GM12878 (cell line): ENCODE results near the gene IL16. TPM values are rescaled to one million over a fixed set of nuclear protein-coding genes. Genes with fewer than 3 reads are reported as not detected.

ENCODE experiments used
- ATAC-seq: fragments of 200-7000 bp; cut with Tn5 transposase; 3 replicates; pipeline ENCODE4 v1.9.1; 2020; ENCODE audit warnings: mild to moderate bottlenecking, moderate library complexity
- BruUV-seq: library from RNA; stranded (reverse); fragments of 400-500 nt; replicated peaks from 2 replicates; lab custom pipeline; 2021; lab: Mats Ljungman, UMichigan
- CTCF ChIA-PET: fragments of 300-600 bp; sonication (Branson Sonifier 250); formaldehyde crosslinking; extraction: SDS; loops from one replicate; lab custom pipeline; 2021; ENCODE audit warnings: inconsistent platforms; lab: Yijun Ruan, JAX
- POLR2A ChIA-PET: fragments of 350-600 bp; formaldehyde crosslinking; extraction: SDS; loops from one replicate; lab custom pipeline; 2021; ENCODE audit warnings: inconsistent platforms; lab: Charles Lee
- RAD21 ChIA-PET: fragments of 300-600 bp; sonication (Branson Sonifier 250); formaldehyde crosslinking; loops from one replicate; lab custom pipeline; 2023; ENCODE audit warnings: antibody characterized with exemption; ENCODE audit not compliant: unreplicated experiment; lab: Charles Lee
- SMC1A ChIA-PET: fragments of 300-600 bp; sonication (Branson Sonifier 250); formaldehyde crosslinking; loops from one replicate; lab custom pipeline; 2023; ENCODE audit not compliant: unreplicated experiment, uncharacterized antibody; lab: Charles Lee
- DNase-seq: peaks from one replicate; pipeline ENCODE4 v3.0.0-alpha.2; 2011; ENCODE audit warnings: low read depth, low spot score
- FAIRE-seq: peaks from 3 replicates; lab custom pipeline; 2011; peaks lifted over from hg19 to GRCh38; lab: Jason Lieb, UNC
- H2AFZ ChIP-seq: 2 replicates; pipeline ENCODE4 v1.6.0; 2011; ENCODE audit warnings: low read depth, low read length, control low read depth; ENCODE audit not compliant: control insufficient read depth
- H3K27ac ChIP-seq: 2 replicates; pipeline ENCODE4 v1.5.1; 2011; ENCODE audit warnings: control low read depth; ENCODE audit not compliant: control insufficient read depth, insufficient read depth
- H3K27me3 ChIP-seq, 2 experiments: replicated peaks in 1 of 2; 2 replicates each; pipeline versions ENCODE4 v1.6.0 to v1.6.1; 2011; ENCODE audit warnings: low read length in 1 of 2; ENCODE audit not compliant: control insufficient read depth in 2 of 2, insufficient read depth in 2 of 2
- H3K36me3 ChIP-seq, 2 experiments: 2 replicates each; pipeline ENCODE4 v1.5.1; 2011; ENCODE audit warnings: low read length in 1 of 2; ENCODE audit not compliant: control insufficient read depth in 2 of 2, insufficient read depth in 2 of 2
- H3K4me1 ChIP-seq: 2 replicates; pipeline ENCODE4 v1.6.1; 2011; ENCODE audit warnings: mild to moderate bottlenecking, low read length, moderate library complexity, mixed read lengths; ENCODE audit not compliant: control insufficient read depth, insufficient read depth
- H3K4me2 ChIP-seq: 2 replicates; pipeline ENCODE4 v1.6.0; 2011; ENCODE audit warnings: control low read depth; ENCODE audit not compliant: control insufficient read depth, insufficient read depth
- H3K4me3 ChIP-seq: fragments of 200-600 bp; sonication (generic); 2 replicates; pipeline ENCODE4 v1.5.1; 2016
- H3K79me2 ChIP-seq: 2 replicates; pipeline ENCODE4 v1.6.0; 2011; ENCODE audit warnings: low read length; ENCODE audit not compliant: control insufficient read depth, insufficient read depth
- H3K9ac ChIP-seq: 2 replicates; pipeline ENCODE4 v1.8.0; 2011; ENCODE audit warnings: low read length, control low read depth, mixed read lengths; ENCODE audit not compliant: control insufficient read depth, insufficient read depth
- H3K9me3 ChIP-seq: replicated peaks from 3 replicates; pipeline ENCODE4 v1.5.1; 2011; ENCODE audit warnings: mild to moderate bottlenecking, low read length; ENCODE audit not compliant: control insufficient read depth, insufficient read depth
- H4K20me1 ChIP-seq: 2 replicates; pipeline ENCODE4 v1.6.0; 2011; ENCODE audit not compliant: control insufficient read depth, insufficient read depth
- ASH2L ChIP-seq: fragments of 300-600, 200-600 bp; sonication (generic); IDR thresholded peaks from 2 replicates; pipeline ENCODE4 v1.6.1; 2017; ENCODE audit warnings: low read depth, mild to moderate bottlenecking, borderline replicate concordance
- CHD2 ChIP-seq: IDR thresholded peaks from 2 replicates; pipeline ENCODE4 v1.6.1; 2011; ENCODE audit warnings: low read depth, low read length, improper control_type of control experiment, borderline replicate concordance
- EP300 ChIP-seq, 2 experiments: fragments of 150-350 bp in 1 of 2; IDR thresholded peaks; 2 replicates each; pipeline ENCODE4 v1.6.1; 2011 to 2012; ENCODE audit warnings: low read depth in 2 of 2, low read length in 2 of 2, borderline replicate concordance in 1 of 2, improper control_type of control experiment in 1 of 2, inconsistent platforms in 1 of 2; ENCODE audit not compliant: control insufficient read depth in 1 of 2
- IRF4 ChIP-seq: IDR thresholded peaks from 2 replicates; pipeline ENCODE4 v1.6.1; 2011; ENCODE audit warnings: low read depth, low read length
- JUND ChIP-seq: IDR thresholded peaks from 2 replicates; pipeline ENCODE4 v1.6.1; 2012; ENCODE audit warnings: low read depth, mild to moderate bottlenecking, low read length, improper control_type of control experiment, moderate library complexity
- NRF1 ChIP-seq: conservative IDR thresholded peaks from 2 replicates; pipeline ENCODE4 v1.6.1; 2011; ENCODE audit warnings: mild to moderate bottlenecking, low read depth, low read length, improper control_type of control experiment
- POLR2AphosphoS5 ChIP-seq: IDR thresholded peaks from 2 replicates; pipeline ENCODE4 v1.6.1; 2011; ENCODE audit warnings: mild to moderate bottlenecking, low read length, inconsistent platforms
- RAD51 ChIP-seq: fragments of 450-650 bp; IDR thresholded peaks from 2 replicates; pipeline ENCODE4 v1.6.1; 2016; ENCODE audit warnings: moderate library complexity, mild to moderate bottlenecking, inconsistent platforms
- RBBP5 ChIP-seq: fragments of 200-600 bp; sonication (generic); conservative IDR thresholded peaks from 2 replicates; pipeline ENCODE4 v1.6.1; 2016
- TAF1 ChIP-seq: IDR thresholded peaks from 2 replicates; pipeline ENCODE4 v1.6.1; 2011; ENCODE audit warnings: mild to moderate bottlenecking, low read depth, low read length, borderline replicate concordance
- WRNIP1 ChIP-seq: IDR thresholded peaks from 2 replicates; pipeline ENCODE4 v1.6.1; 2011; ENCODE audit warnings: low read depth, low read length, improper control_type of control experiment, borderline replicate concordance
- ZNF207 ChIP-seq: fragments of 450-650 bp; IDR thresholded peaks from 2 replicates; pipeline ENCODE4 v1.6.1; 2014; ENCODE audit warnings: antibody characterized with exemption, mild to moderate bottlenecking, borderline replicate concordance
- WGBS: methylation state at CpG from one replicate; pipeline ENCODE4 v1.1.6; 2016; ENCODE audit warnings: low lambda C conversion rate; ENCODE audit not compliant: insufficient replicate concordance, insufficient coverage; ENCODE audit errors: missing lambda C conversion rate; 5-methylcytosine and 5-hydroxymethylcytosine counted together
- in situ Hi-C: fragments of 300-500 bp; cut with MboI; formaldehyde crosslinking; loops from 9 replicates; pipeline ENCODE4 v1.14.3; 2018; ENCODE audit warnings: mixed read lengths
- intact Hi-C: fragments of 100-400 bp; cut with micrococcal nuclease; formaldehyde crosslinking; loops from one replicate; pipeline ENCODE4 v1.14.2; 2022; ENCODE audit not compliant: unreplicated experiment
- polyA plus RNA-seq, 11 experiments: library from polyadenylated mRNA; depleted of rRNA in 4 of 11; unstranded in 6 of 11; stranded (reverse) in 5 of 11; fragments of >200 nt; fragmentation: Nextera tagmentation in 4 of 11; fragmentation: Illumina TruSeq in 1 of 11; extraction: Ambion mirVana in 4 of 11; extraction: Trizol in 1 of 11; gene quantifications; 1 replicate in 1 of 11; 2 replicates in 10 of 11; pipeline versions ENCODE4 v1.2.1 to v1.2.3, GENCODE V29; 2011 to 2016; ENCODE audit warnings: inconsistent platforms in 2 of 11, missing spikeins in 2 of 11, low read depth in 1 of 11
- total RNA-seq, 4 experiments: library from RNA; depleted of rRNA in 3 of 4; stranded (reverse); fragments of >200 nt in 3 of 4; fragmentation: Illumina TruSeq in 1 of 4; extraction: Trizol in 1 of 4; gene quantifications; 2 replicates each; pipeline versions ENCODE4 v1.2.1 to v1.2.3, GENCODE V29; 2013 to 2021
- TF ChIP-seq, protein P1 (sequence below): fragments of 450-650 bp; formaldehyde crosslinking; IDR thresholded peaks from 2 replicates; pipeline ENCODE4 v1.4.0; 2022; ENCODE audit warnings: mild to moderate bottlenecking, moderate library complexity
- TF ChIP-seq, protein P2 (sequence below): IDR thresholded peaks from 2 replicates; pipeline ENCODE4 v1.6.1; 2012; ENCODE audit warnings: low read depth, low read length, improper control_type of control experiment

Gene IL16
- total and polyA plus RNA-seq, 10 of the 15 experiments (the other 5 are each of a cell fraction or from before 2014, with no cell fraction given): 21.7 to 206 (median 44.5) TPM

DNA sequence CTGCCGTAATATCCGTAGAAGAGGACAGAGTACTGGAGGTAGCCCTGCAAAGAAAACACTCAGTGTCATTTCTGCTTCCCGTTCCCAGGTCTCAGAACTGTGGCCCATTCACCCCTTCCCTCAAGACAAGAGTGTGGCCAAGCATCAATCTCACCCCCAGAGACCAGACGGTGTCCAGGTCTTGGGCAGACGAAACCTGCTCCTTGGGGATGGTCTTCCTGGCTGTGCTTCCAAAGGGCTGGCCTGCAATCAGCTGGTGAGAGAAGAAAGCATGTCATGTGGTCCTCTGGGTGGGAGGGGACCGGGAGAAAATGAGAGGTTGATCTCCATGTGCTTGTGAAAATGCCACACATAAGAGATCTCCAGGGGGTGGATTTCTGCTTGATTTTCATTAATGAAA, 161.6 kb downstream of the IL16 start:
- H3K27me3 ChIP-seq: no peaks in the 10 kb centered on the region; a peak in 1 of 4 replicates
- 54% methylated on average over 6 of the region's 6 CpGs for WGBS
- no peaks in the 10 kb centered on the region for H3K9me3 ChIP-seq
- TF ChIP-seq JUND (no peak), WRNIP1 (no peak), ZNF207 (no peak), POLR2AphosphoS5 (no peak), CHD2 (no peak), EP300 (IDR thresholded peaks at IDR 0.05; ENCODE audit: borderline replicate concordance in 1 of 2, control insufficient read depth in 1 of 2, low read depth in 2 of 2, low read length in 2 of 2) (no peak)
- H3K79me2 ChIP-seq: no peaks in the 10 kb centered on the region
- in situ Hi-C loops: no loop called here
- ChIA-PET POLR2A (no interaction called here), SMC1A (no interaction called here), RAD21 (no interaction called here), CTCF (interaction anchor here (3.7 kb wide), 1 partner anchor 92 kb away, joined by 15 read pairs; no protein-coding TSS in a partner anchor)
- H3K4me1 ChIP-seq: no peaks in the 10 kb centered on the region
- no peaks in the 10 kb centered on the region for H3K36me3 ChIP-seq
- no peak overlapping the region for H3K27ac ChIP-seq
- H3K9ac ChIP-seq: no peak overlapping the region
- no TSS peak for BruUV-seq
- intact Hi-C loops: no loop called here
- no peak for FAIRE-seq
- H2AFZ ChIP-seq: no peak overlapping the region
- no peak overlapping the region for H3K4me3 ChIP-seq
- DNase-seq: no peak
- no peak overlapping the region for H3K4me2 ChIP-seq
- H4K20me1 ChIP-seq: no peaks in the 10 kb centered on the region
- ATAC-seq: no peak

DNA sequence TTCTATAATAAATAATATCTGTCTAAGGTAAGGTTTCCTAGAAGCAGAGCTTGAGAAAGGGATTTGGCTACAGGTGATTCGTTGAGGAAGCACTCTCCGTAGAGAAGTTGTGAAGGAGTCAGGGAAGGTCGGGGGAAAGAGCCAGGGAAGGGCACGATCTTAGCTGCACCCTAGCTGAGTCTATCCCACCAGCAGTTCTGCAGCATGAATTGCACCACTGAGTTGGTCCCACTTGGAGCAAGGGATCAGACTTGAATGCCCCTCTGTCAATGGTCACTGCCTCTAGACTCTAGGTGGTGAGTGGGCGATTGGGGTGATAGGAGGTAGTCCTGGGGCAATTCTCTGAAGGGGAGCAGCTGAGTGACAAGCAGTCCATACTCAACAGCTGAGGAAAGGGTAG, 163.8 kb downstream of the IL16 start:
- ChIA-PET RAD21 (no interaction called here), POLR2A (no interaction called here), SMC1A (no interaction called here), CTCF (no interaction called here)
- FAIRE-seq (no peak), ATAC-seq (no peak), DNase-seq (no peak)
- Histone ChIP-seq H2AFZ (no peak overlapping the region), H3K36me3 (no peaks in the 10 kb centered on the region), H3K9ac (no peak overlapping the region), H3K4me2 (no peak overlapping the region), H3K9me3 (no peaks in the 10 kb centered on the region), H3K4me1 (no peaks in the 10 kb centered on the region), H3K27me3 (no peaks in the 10 kb centered on the region; a peak in 1 of 4 replicates), H3K4me3 (no peak overlapping the region), H3K27ac (no peak overlapping the region), H3K79me2 (no peaks in the 10 kb centered on the region), H4K20me1 (no peaks in the 10 kb centered on the region)
- in situ Hi-C loops (no loop called here), intact Hi-C loops (no loop called here)
- TF ChIP-seq CHD2: no peak
- TF ChIP-seq IRF4: no peak
- TF ChIP-seq, protein P1, sequence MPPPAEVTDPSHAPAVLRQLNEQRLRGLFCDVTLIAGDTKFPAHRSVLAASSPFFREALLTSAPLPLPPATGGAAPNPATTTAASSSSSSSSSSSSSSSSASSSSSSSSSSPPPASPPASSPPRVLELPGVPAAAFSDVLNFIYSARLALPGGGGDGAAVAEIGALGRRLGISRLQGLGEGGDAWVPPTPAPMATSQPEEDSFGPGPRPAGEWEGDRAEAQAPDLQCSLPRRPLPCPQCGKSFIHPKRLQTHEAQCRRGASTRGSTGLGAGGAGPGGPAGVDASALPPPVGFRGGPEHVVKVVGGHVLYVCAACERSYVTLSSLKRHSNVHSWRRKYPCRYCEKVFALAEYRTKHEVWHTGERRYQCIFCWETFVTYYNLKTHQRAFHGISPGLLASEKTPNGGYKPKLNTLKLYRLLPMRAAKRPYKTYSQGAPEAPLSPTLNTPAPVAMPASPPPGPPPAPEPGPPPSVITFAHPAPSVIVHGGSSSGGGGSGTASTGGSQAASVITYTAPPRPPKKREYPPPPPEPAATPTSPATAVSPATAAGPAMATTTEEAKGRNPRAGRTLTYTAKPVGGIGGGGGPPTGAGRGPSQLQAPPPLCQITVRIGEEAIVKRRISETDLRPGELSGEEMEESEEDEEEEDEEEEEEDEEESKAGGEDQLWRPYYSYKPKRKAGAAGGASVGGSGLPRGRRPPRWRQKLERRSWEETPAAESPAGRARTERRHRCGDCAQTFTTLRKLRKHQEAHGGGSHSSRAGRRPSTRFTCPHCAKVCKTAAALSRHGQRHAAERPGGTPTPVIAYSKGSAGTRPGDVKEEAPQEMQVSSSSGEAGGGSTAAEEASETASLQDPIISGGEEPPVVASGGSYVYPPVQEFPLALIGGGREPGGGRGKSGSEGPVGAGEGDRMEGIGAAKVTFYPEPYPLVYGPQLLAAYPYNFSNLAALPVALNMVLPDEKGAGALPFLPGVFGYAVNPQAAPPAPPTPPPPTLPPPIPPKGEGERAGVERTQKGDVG (CRISPR knock-in tag): no peak
- no peak for TF ChIP-seq ASH2L
- no peak for TF ChIP-seq RAD51
- TF ChIP-seq, protein P2, sequence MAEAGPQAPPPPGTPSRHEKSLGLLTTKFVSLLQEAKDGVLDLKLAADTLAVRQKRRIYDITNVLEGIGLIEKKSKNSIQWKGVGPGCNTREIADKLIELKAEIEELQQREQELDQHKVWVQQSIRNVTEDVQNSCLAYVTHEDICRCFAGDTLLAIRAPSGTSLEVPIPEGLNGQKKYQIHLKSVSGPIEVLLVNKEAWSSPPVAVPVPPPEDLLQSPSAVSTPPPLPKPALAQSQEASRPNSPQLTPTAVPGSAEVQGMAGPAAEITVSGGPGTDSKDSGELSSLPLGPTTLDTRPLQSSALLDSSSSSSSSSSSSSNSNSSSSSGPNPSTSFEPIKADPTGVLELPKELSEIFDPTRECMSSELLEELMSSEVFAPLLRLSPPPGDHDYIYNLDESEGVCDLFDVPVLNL: no peak
- TF ChIP-seq TAF1: no peak
- TF ChIP-seq RBBP5: no peak
- TF ChIP-seq NRF1: no peak
- no TSS peak for BruUV-seq
- 52% methylated on average over 5 of the region's 5 CpGs for WGBS
